Liver (tissue), 9 donors: ENCODE measurements around the gene ADIRF. TPM values are rescaled to one million over a fixed set of nuclear protein-coding genes. Genes with fewer than 3 reads are reported as not detected.

Source experiments
- DNase-seq: peaks from one replicate; pipeline ENCODE4 v3.0.0-alpha.2; 2017; ENCODE audit warnings: low spot score
- H3K27ac ChIP-seq, 2 donors: one replicate each; pipeline ENCODE4 v1.7.0; 2013; ENCODE audit warnings: inconsistent platforms in 2 of 2, low read length in 2 of 2, control low read depth in 1 of 2, low read depth in 1 of 2, mild to moderate bottlenecking in 1 of 2
- H3K27me3 ChIP-seq, 4 donors: one replicate each; pipeline versions ENCODE4 v1.6.1 to v1.7.0; 2013; ENCODE audit warnings: low read length in 3 of 4, inconsistent platforms in 1 of 4, mild to moderate bottlenecking in 1 of 4, moderate library complexity in 1 of 4; ENCODE audit not compliant: control insufficient read depth in 4 of 4, insufficient read depth in 4 of 4
- H3K36me3 ChIP-seq, 4 donors: one replicate each; pipeline versions ENCODE4 v1.6.1 to v1.7.0; 2013; ENCODE audit warnings: low read length in 3 of 4, mild to moderate bottlenecking in 3 of 4, low read depth in 1 of 4, moderate library complexity in 1 of 4; ENCODE audit not compliant: control insufficient read depth in 4 of 4, insufficient read depth in 3 of 4
- H3K4me1 ChIP-seq, 4 donors: one replicate each; pipeline versions ENCODE4 v1.6.1 to v1.7.0; 2013; ENCODE audit warnings: low read length in 3 of 4, mild to moderate bottlenecking in 3 of 4, moderate library complexity in 1 of 4; ENCODE audit not compliant: control insufficient read depth in 4 of 4, insufficient read depth in 4 of 4
- H3K4me3 ChIP-seq, 3 donors: one replicate each; pipeline versions ENCODE4 v1.6.1 to v1.7.0; 2013; ENCODE audit warnings: low read length in 3 of 3, control low read depth in 1 of 3, low read depth in 1 of 3, mild to moderate bottlenecking in 1 of 3
- H3K9ac ChIP-seq, 2 donors: one replicate each; pipeline ENCODE4 v1.7.0; 2013; ENCODE audit warnings: low read length in 2 of 2, mild to moderate bottlenecking in 2 of 2, moderate library complexity in 2 of 2, control low read depth in 1 of 2, low read depth in 1 of 2
- H3K9me3 ChIP-seq, 4 donors: one replicate each; pipeline versions ENCODE4 v1.6.1 to v1.7.0; 2013; ENCODE audit warnings: low read length in 3 of 4; ENCODE audit not compliant: control insufficient read depth in 4 of 4
- ATF3 ChIP-seq: IDR thresholded peaks from 2 replicates; pipeline ENCODE4 v1.6.1; 2016; ENCODE audit warnings: antibody characterized with exemption
- CTCF ChIP-seq: fragments of 150-350 bp; IDR thresholded peaks from 2 replicates; pipeline ENCODE4 v1.5.1; 2017; ENCODE audit warnings: improper control_type of control experiment, low read depth, low read length; ENCODE audit not compliant: missing input control
- EGR1 ChIP-seq, 2 donors: IDR thresholded peaks; 2 replicates each; pipeline ENCODE4 v1.6.1; 2016 to 2018; ENCODE audit warnings: antibody characterized with exemption in 2 of 2, low read depth in 2 of 2
- FOXA1 ChIP-seq: IDR thresholded peaks from 2 replicates; pipeline ENCODE4 v1.6.1; 2016; ENCODE audit warnings: antibody characterized with exemption
- FOXA2 ChIP-seq: IDR thresholded peaks from 2 replicates; pipeline ENCODE4 v1.6.1; 2016; ENCODE audit warnings: antibody characterized with exemption
- GABPA ChIP-seq, 2 donors: IDR thresholded peaks in 1 of 2; conservative IDR thresholded peaks in 1 of 2; 2 replicates each; pipeline ENCODE4 v1.6.1; 2016; ENCODE audit warnings: antibody characterized with exemption in 2 of 2, mild to moderate bottlenecking in 1 of 2, moderate library complexity in 1 of 2
- HNF4A ChIP-seq, 2 donors: conservative IDR thresholded peaks; 2 replicates each; pipeline ENCODE4 v1.6.1; 2016; ENCODE audit warnings: antibody characterized with exemption in 2 of 2, mild to moderate bottlenecking in 2 of 2
- HNF4G ChIP-seq: IDR thresholded peaks from 2 replicates; pipeline ENCODE4 v1.6.1; 2016; ENCODE audit warnings: antibody characterized with exemption
- JUND ChIP-seq, 2 donors: IDR thresholded peaks; 2 replicates each; pipeline ENCODE4 v1.6.1; 2016; ENCODE audit warnings: antibody characterized with exemption in 2 of 2
- MAX ChIP-seq: IDR thresholded peaks from 2 replicates; pipeline ENCODE4 v1.6.1; 2016; ENCODE audit warnings: antibody characterized with exemption
- RAD21 ChIP-seq, 2 donors: IDR thresholded peaks; 2 replicates each; pipeline ENCODE4 v1.6.1; 2016; ENCODE audit warnings: antibody characterized with exemption in 2 of 2, mild to moderate bottlenecking in 2 of 2
- SP1 ChIP-seq: IDR thresholded peaks from 2 replicates; pipeline ENCODE4 v1.6.1; 2018; ENCODE audit warnings: antibody characterized with exemption, mild to moderate bottlenecking
- TAF1 ChIP-seq: conservative IDR thresholded peaks from 2 replicates; pipeline ENCODE4 v1.6.1; 2016; ENCODE audit warnings: antibody characterized with exemption, mild to moderate bottlenecking
- YY1 ChIP-seq: IDR thresholded peaks from 2 replicates; pipeline ENCODE4 v1.6.1; 2016; ENCODE audit warnings: antibody characterized with exemption, mild to moderate bottlenecking
- ZBTB33 ChIP-seq: IDR thresholded peaks from 2 replicates; pipeline ENCODE4 v1.6.1; 2016; ENCODE audit warnings: antibody characterized with exemption
- WGBS: extraction: QIAGEN DNeasy Blood & Tissue Kit; methylation state at CpG from one replicate; pipeline ENCODE4 v1.1.7; 2013; 5-methylcytosine and 5-hydroxymethylcytosine counted together
- polyA plus RNA-seq, 2 donors: library from polyadenylated mRNA; stranded (reverse) in 1 of 2; unstranded in 1 of 2; fragments of 200-250 nt in 1 of 2; fragments of >200 nt in 1 of 2; fragmentation: Nextera tagmentation in 1 of 2; extraction: Ambion mirVana in 1 of 2; gene quantifications; one replicate each; pipeline versions ENCODE4 v1.2.1 to v1.2.3, GENCODE V29; 2013 to 2015
- total RNA-seq, 2 donors: library from RNA; depleted of rRNA; stranded (reverse); fragments of >200 nt; gene quantifications; one replicate each; pipeline ENCODE4 v1.2.3, GENCODE V29; 2014
- donor health status: healthy.
- donor health status: healthy.
- donor health status: healthy.
- donor health status: healthy.
- donor health status: healthy.

The ADIRF gene
- total and polyA plus RNA-seq, 4 donors, result 0.61 to 96.3 (median 35.8) TPM

GRCh38 chr10:86970162-86970981 is 2.1 kb downstream of the ADIRF start (continued):
- TF ChIP-seq CTCF (no peak), FOXA2 (no peak), HNF4G (no peak), EGR1 (IDR thresholded peaks at IDR 0.05; ENCODE audit: low read depth in 2 of 2) (no peak), SP1 (no peak), TAF1 (no peak), HNF4A (conservative IDR thresholded peaks at IDR 0.05) (no peak), FOXA1 (no peak)

GRCh38 chr10:86970982-86971231 is 2.6 kb downstream of the ADIRF start:
- 32% methylated on average over 20 of the region's 20 CpGs for WGBS
- H3K9me3 ChIP-seq, result no peaks in the 10 kb centered on the region
- no peaks in the 10 kb centered on the region for H3K27me3 ChIP-seq
- no peak for DNase-seq
- no peaks in the 10 kb centered on the region for H3K36me3 ChIP-seq
- H3K27ac ChIP-seq, result peak overlapping the region; percentile 53 to 56
- H3K4me3 ChIP-seq, result peak overlapping the region in 1 of 3 donors; percentile 37
- TF ChIP-seq RAD21 (IDR thresholded peaks at IDR 0.05) (no peak), GABPA (IDR thresholded peaks at IDR 0.05 in 1 of 2, conservative IDR thresholded peaks at IDR 0.05 in 1 of 2) (no peak), MAX (no peak), ZBTB33 (no peak), HNF4G (no peak), YY1 (no peak), SP1 (no peak), ATF3 (no peak)
- H3K9ac ChIP-seq, result no peak overlapping the region
- H3K4me1 ChIP-seq, result peaks cover 0 to 40% (median 17%) of the 10 kb centered on the region in 4 donors

- Histone ChIP-seq H3K4me3 (peak overlapping the region in 1 of 3 donors; percentile 37), H3K9ac (no peak overlapping the region), H3K9me3 (no peaks in the 10 kb centered on the region), H3K4me1 (peaks cover 0 to 40% (median 16%) of the 10 kb centered on the region in 4 donors), H3K36me3 (no peaks in the 10 kb centered on the region), H3K27me3 (no peaks in the 10 kb centered on the region), H3K27ac (peak overlapping the region; percentile 53 to 56)
- TF ChIP-seq RAD21 (IDR thresholded peaks at IDR 0.05) (peak in 1 of 2 donors; percentile 12), FOXA2 (no peak), HNF4G (no peak), ATF3 (peak; percentile 48), YY1 (peak; percentile 35), SP1 (peak; percentile 31), JUND (IDR thresholded peaks at IDR 0.05) (peak; percentile 77 to 85), EGR1 (IDR thresholded peaks at IDR 0.05; ENCODE audit: low read depth in 2 of 2) (no peak), HNF4A (conservative IDR thresholded peaks at IDR 0.05) (no peak), MAX (peak; percentile 73), TAF1 (no peak)
- WGBS, result 17% methylated on average over 66 of the region's 66 CpGs
- peak; percentile 67 for DNase-seq
Measured at GRCh38 chr10:86971232-86971991, 3.1 kb downstream of the ADIRF start.
